Measurements from ENCODE around the gene FILIP1L.

GRCh38 chr3:99843590-99844258, 270.6 kb downstream of the FILIP1L start:
- TF ChIP-seq FOXP2 (optimal IDR thresholded peaks at IDR 0.05; ENCODE audit: borderline replicate concordance, extremely low read depth, extremely low read length, insufficient read depth), result no peak
- no peak for TF ChIP-seq TAF1 (IDR thresholded peaks at IDR 0.05; ENCODE audit: borderline replicate concordance, insufficient read depth, low read length)
- no peak for TF ChIP-seq POLR2AphosphoS5 (IDR thresholded peaks at IDR 0.05; ENCODE audit: low read depth, low read length)
- TF ChIP-seq REST (IDR thresholded peaks at IDR 0.05; ENCODE audit: insufficient read depth in 1 of 2, low read depth in 2 of 2, low read length in 2 of 2), result no peak
